ENCODE results near the gene HAUS5.

HAUS5 gene

GRCh38 chr19:35596366-35596999, 16.1 kb upstream of the HAUS5 start:
- TF ChIP-seq USF1 (IDR thresholded peaks at IDR 0.05) (no peak), MAX (IDR thresholded peaks at IDR 0.05) (no peak), TCF12 (IDR thresholded peaks at IDR 0.05; ENCODE audit: low read depth) (no peak), FOXM1 (IDR thresholded peaks at IDR 0.05; ENCODE audit: borderline replicate concordance, low read depth) (no peak), EGR1 (IDR thresholded peaks at IDR 0.05) (no peak), YY1 (IDR thresholded peaks at IDR 0.05; ENCODE audit: low read depth) (no peak), TEAD4 (IDR thresholded peaks at IDR 0.05) (no peak), CREB1 (IDR thresholded peaks at IDR 0.05; ENCODE audit: low read depth) (no peak), NFIC (IDR thresholded peaks at IDR 0.05) (no peak), REST (IDR thresholded peaks at IDR 0.05; ENCODE audit: low read depth) (no peak), TAF1 (IDR thresholded peaks at IDR 0.05; ENCODE audit: low read depth) (no peak), ZBTB7A (IDR thresholded peaks at IDR 0.05; ENCODE audit: low read depth) (no peak), EP300 (IDR thresholded peaks at IDR 0.05; ENCODE audit: borderline replicate concordance) (no peak)

- TF ChIP-seq EP300 (IDR thresholded peaks at IDR 0.05; ENCODE audit: borderline replicate concordance) = peak; percentile 70; the same call in 1 of the 2 replicates
- no peak for TF ChIP-seq REST (IDR thresholded peaks at IDR 0.05; ENCODE audit: low read depth)
- no peak for TF ChIP-seq CREB1 (IDR thresholded peaks at IDR 0.05; ENCODE audit: low read depth)
- TF ChIP-seq TEAD4 (IDR thresholded peaks at IDR 0.05) = peak; percentile 53
- no peak for TF ChIP-seq EGR1 (IDR thresholded peaks at IDR 0.05)
- TF ChIP-seq CEBPB (IDR thresholded peaks at IDR 0.05) = no peak
- TF ChIP-seq TCF12 (IDR thresholded peaks at IDR 0.05; ENCODE audit: low read depth) = peak; percentile 82
- peak; percentile 83 for TF ChIP-seq NFIC (IDR thresholded peaks at IDR 0.05)
- no peak for TF ChIP-seq MAX (IDR thresholded peaks at IDR 0.05)
- no peak for TF ChIP-seq FOXM1 (IDR thresholded peaks at IDR 0.05; ENCODE audit: borderline replicate concordance, low read depth)
- no peak for TF ChIP-seq USF1 (IDR thresholded peaks at IDR 0.05)
- TF ChIP-seq RAD21 (IDR thresholded peaks at IDR 0.05; ENCODE audit: low read depth) = peak; percentile 40; the same call in 1 of the 2 replicates
These were observed 10.6 kb upstream of the HAUS5 start for GRCh38 chr19:35601971-35602370.

GRCh38 chr19:35607661-35608060, 4.9 kb upstream of the HAUS5 start:
- TF ChIP-seq FOXM1 (IDR thresholded peaks at IDR 0.05; ENCODE audit: borderline replicate concordance, low read depth) = no peak
- no peak for TF ChIP-seq MAX (IDR thresholded peaks at IDR 0.05)
- TF ChIP-seq YY1 (IDR thresholded peaks at IDR 0.05; ENCODE audit: low read depth) = no peak
- TF ChIP-seq TAF1 (IDR thresholded peaks at IDR 0.05; ENCODE audit: low read depth) = no peak
- TF ChIP-seq USF1 (IDR thresholded peaks at IDR 0.05) = no peak
- no peak for TF ChIP-seq CEBPB (IDR thresholded peaks at IDR 0.05)
- no peak for TF ChIP-seq EGR1 (IDR thresholded peaks at IDR 0.05)
- no peak for TF ChIP-seq NFIC (IDR thresholded peaks at IDR 0.05)
- no peak for TF ChIP-seq TEAD4 (IDR thresholded peaks at IDR 0.05)
- TF ChIP-seq CREB1 (IDR thresholded peaks at IDR 0.05; ENCODE audit: low read depth) = no peak
- TF ChIP-seq REST (IDR thresholded peaks at IDR 0.05; ENCODE audit: low read depth) = no peak
- no peak for TF ChIP-seq ZBTB7A (IDR thresholded peaks at IDR 0.05; ENCODE audit: low read depth)
- no peak for TF ChIP-seq RAD21 (IDR thresholded peaks at IDR 0.05; ENCODE audit: low read depth)
- TF ChIP-seq TCF12 (IDR thresholded peaks at IDR 0.05; ENCODE audit: low read depth) = no peak
- no peak for TF ChIP-seq EP300 (IDR thresholded peaks at IDR 0.05; ENCODE audit: borderline replicate concordance)

All from Ishikawa (cell line).